ENCODE measurements around the gene ANKRD6. TPM values are rescaled to one million over a fixed set of nuclear protein-coding genes. Genes with fewer than 3 reads are reported as not detected.

Gene ANKRD6
- total RNA-seq, 6 experiments from 2014 or later: 5.3 to 14.8 (median 8.3) TPM

- Histone ChIP-seq H3K9me3 (no peaks in the 10 kb centered on the region), H3K27me3 (no peaks in the 10 kb centered on the region), H3K4me1 (no peaks in the 10 kb centered on the region), H3K27ac (peak overlapping the region in 2 of 3 donors; percentile 21 to 75), H3K36me3 (no peaks in the 10 kb centered on the region), H3K4me3 (peak overlapping the region; percentile 13 to 44 (median 37))
- DNase-seq (peak in 1 of 3 donors; percentile 23), ATAC-seq (peak; percentile 79 to 89 (median 86))
- peak; percentile 50 for TF ChIP-seq POLR2A (IDR thresholded peaks at IDR 0.05)
- TF ChIP-seq, protein P1, sequence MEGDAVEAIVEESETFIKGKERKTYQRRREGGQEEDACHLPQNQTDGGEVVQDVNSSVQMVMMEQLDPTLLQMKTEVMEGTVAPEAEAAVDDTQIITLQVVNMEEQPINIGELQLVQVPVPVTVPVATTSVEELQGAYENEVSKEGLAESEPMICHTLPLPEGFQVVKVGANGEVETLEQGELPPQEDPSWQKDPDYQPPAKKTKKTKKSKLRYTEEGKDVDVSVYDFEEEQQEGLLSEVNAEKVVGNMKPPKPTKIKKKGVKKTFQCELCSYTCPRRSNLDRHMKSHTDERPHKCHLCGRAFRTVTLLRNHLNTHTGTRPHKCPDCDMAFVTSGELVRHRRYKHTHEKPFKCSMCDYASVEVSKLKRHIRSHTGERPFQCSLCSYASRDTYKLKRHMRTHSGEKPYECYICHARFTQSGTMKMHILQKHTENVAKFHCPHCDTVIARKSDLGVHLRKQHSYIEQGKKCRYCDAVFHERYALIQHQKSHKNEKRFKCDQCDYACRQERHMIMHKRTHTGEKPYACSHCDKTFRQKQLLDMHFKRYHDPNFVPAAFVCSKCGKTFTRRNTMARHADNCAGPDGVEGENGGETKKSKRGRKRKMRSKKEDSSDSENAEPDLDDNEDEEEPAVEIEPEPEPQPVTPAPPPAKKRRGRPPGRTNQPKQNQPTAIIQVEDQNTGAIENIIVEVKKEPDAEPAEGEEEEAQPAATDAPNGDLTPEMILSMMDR (IDR thresholded peaks at IDR 0.05): no peak
- WGBS (ENCODE audit: insufficient coverage, low coverage, low lambda C conversion rate, missing lambda C conversion rate): 35% methylated on average over 12 of the region's 12 CpGs
- intact Hi-C loops (cut with DNase I): no loop called here
These were observed 109.3 kb downstream of the ANKRD6 start for GRCh38 chr6:89542081-89542857.

- intact Hi-C loops (cut with DNase I): no loop called here
- no peaks in the 10 kb centered on the region for H3K9me3 ChIP-seq
- peak overlapping the region in 2 of 3 donors; percentile 21 to 75 for H3K27ac ChIP-seq
- TF ChIP-seq POLR2A (IDR thresholded peaks at IDR 0.05): no peak
- TF ChIP-seq, protein P1 (IDR thresholded peaks at IDR 0.05): no peak
- H3K4me3 ChIP-seq: peak overlapping the region; percentile 13 to 44 (median 37)
- DNase-seq (no peak), ATAC-seq (peak; percentile 43 to 70 (median 59))
- H3K4me1 ChIP-seq: no peaks in the 10 kb centered on the region
- H3K36me3 ChIP-seq: no peaks in the 10 kb centered on the region
- WGBS (ENCODE audit: insufficient coverage, low coverage, low lambda C conversion rate, missing lambda C conversion rate): 25% methylated on average over 3 of the region's 3 CpGs
- H3K27me3 ChIP-seq: no peaks in the 10 kb centered on the region
These were observed 109.9 kb downstream of the ANKRD6 start for GRCh38 chr6:89542866-89543265.

DNA sequence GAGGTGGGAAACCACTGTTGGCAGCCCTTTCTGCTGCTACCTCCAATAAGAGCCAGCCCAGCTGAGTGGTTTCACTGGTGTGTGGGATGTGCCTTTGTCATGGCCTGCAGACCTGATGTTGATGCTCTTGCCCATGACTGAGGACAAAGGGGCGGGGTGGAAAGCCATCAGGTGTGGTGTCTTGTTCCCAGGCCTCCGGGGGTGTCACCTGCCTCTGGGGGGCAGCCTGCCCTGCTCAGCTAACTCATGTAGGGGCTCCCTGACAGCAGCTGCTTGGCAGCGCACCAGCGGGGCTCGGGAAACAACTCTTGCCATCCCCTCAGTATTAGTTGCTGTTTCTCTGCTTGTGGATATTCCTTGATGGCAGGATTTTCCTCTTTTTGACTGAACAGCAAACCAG lies 114.3 kb downstream of the ANKRD6 start:
- H3K4me1 ChIP-seq: no peaks in the 10 kb centered on the region
- intact Hi-C loops (cut with DNase I): no loop called here
- H3K9me3 ChIP-seq: no peaks in the 10 kb centered on the region
- no peaks in the 10 kb centered on the region for H3K36me3 ChIP-seq
- no peak for ATAC-seq
- H3K27me3 ChIP-seq: no peaks in the 10 kb centered on the region
- TF ChIP-seq, protein P1 (IDR thresholded peaks at IDR 0.05): no peak
- no peak for TF ChIP-seq POLR2A (IDR thresholded peaks at IDR 0.05)
- WGBS (ENCODE audit: insufficient coverage, low coverage, low lambda C conversion rate, missing lambda C conversion rate): no CpG with 5 or more reads among the region's 5 CpGs
- H3K4me3 ChIP-seq: no peak overlapping the region
- no peak overlapping the region for H3K27ac ChIP-seq
- no peak for DNase-seq

- ATAC-seq (no peak), DNase-seq (no peak)
- H3K27me3 ChIP-seq: no peaks in the 10 kb centered on the region
- H3K36me3 ChIP-seq: no peaks in the 10 kb centered on the region
- H3K27ac ChIP-seq: no peak overlapping the region
- WGBS (ENCODE audit: insufficient coverage, low coverage, low lambda C conversion rate, missing lambda C conversion rate): 83% methylated on average over 2 of the region's 5 CpGs
- no peak overlapping the region for H3K4me3 ChIP-seq
- no peaks in the 10 kb centered on the region for H3K4me1 ChIP-seq
- H3K9me3 ChIP-seq: no peaks in the 10 kb centered on the region
- TF ChIP-seq POLR2A (IDR thresholded peaks at IDR 0.05): no peak
- intact Hi-C loops (cut with DNase I): no loop called here
These were observed 120.5 kb downstream of the ANKRD6 start for GRCh38 chr6:89553431-89553830.

DNA sequence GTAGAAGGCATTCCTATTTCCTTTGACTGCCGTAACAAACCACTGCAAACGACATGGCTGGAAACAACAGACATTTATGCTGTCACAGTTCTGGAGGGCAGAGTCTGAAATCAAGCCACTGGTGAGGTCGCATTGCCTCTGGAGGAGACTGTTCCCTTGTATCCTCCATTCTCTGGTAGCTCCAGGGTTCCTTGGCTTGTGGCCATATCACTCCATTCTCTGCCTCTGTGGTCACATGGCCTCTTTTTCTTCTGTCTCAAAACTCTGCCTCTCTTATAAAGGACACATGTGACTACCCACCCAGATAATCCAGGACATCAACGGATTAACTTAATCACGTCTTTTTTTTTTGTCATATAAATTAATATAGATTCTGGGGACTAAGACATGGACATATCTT lies 121.2 kb downstream of the ANKRD6 start:
- TF ChIP-seq POLR2A (IDR thresholded peaks at IDR 0.05): no peak
- TF ChIP-seq, protein P1 (IDR thresholded peaks at IDR 0.05): no peak
- intact Hi-C loops (cut with DNase I): no loop called here
- Histone ChIP-seq H3K27ac (no peak overlapping the region), H3K4me3 (no peak overlapping the region), H3K4me1 (no peaks in the 10 kb centered on the region), H3K9me3 (no peaks in the 10 kb centered on the region), H3K27me3 (no peaks in the 10 kb centered on the region), H3K36me3 (no peaks in the 10 kb centered on the region)
- WGBS (ENCODE audit: insufficient coverage, low coverage, low lambda C conversion rate, missing lambda C conversion rate): 86% methylated on average over 5 of the region's 5 CpGs
- DNase-seq (no peak), ATAC-seq (no peak)

All from right lobe of liver (tissue), 6 donors.